KMS-11 (cell line): ENCODE data around the gene AFF4.

Experiments
- H2AFZ ChIP-seq: fragments of 200-600 bp; sonication (generic); 2 replicates; pipeline ENCODE4 v1.6.1; 2016; ENCODE audit warnings: antibody characterized with exemption, mixed run types, low read depth
- H3K27ac ChIP-seq: fragments of 200-600 bp; sonication (generic); 2 replicates; pipeline ENCODE4 v1.6.1; 2016; ENCODE audit warnings: mild to moderate bottlenecking, mixed run types
- H3K27me3 ChIP-seq: fragments of 200-600 bp; sonication (generic); 2 replicates; pipeline ENCODE4 v1.6.1; 2017; ENCODE audit warnings: mild to moderate bottlenecking, low read depth, mixed run types, moderate library complexity; ENCODE audit not compliant: insufficient read depth
- H3K36me3 ChIP-seq: fragments of 200-600 bp; sonication (generic); 2 replicates; pipeline ENCODE4 v1.6.1; 2017; ENCODE audit warnings: mild to moderate bottlenecking, mixed run types; ENCODE audit not compliant: insufficient read depth
- H3K4me1 ChIP-seq: fragments of 200-600 bp; sonication (generic); 2 replicates; pipeline ENCODE4 v1.6.1; 2016; ENCODE audit warnings: mild to moderate bottlenecking, low read depth, mixed run types; ENCODE audit not compliant: poor library complexity, severe bottlenecking
- H3K4me2 ChIP-seq: fragments of 200-600 bp; sonication (generic); 2 replicates; pipeline ENCODE4 v1.7.0; 2016; ENCODE audit warnings: mild to moderate bottlenecking, mixed run types
- H3K4me3 ChIP-seq: fragments of 200-600 bp; sonication (generic); IDR thresholded peaks from 2 replicates; pipeline ENCODE4 v1.6.1; 2017; ENCODE audit warnings: low read depth, low read length, mixed read lengths; ENCODE audit not compliant: insufficient read depth
- H3K79me2 ChIP-seq: fragments of 200-600 bp; sonication (generic); 2 replicates; pipeline ENCODE4 v1.6.1; 2016; ENCODE audit warnings: low read depth, mixed run types; ENCODE audit not compliant: insufficient read depth
- H3K9ac ChIP-seq: fragments of 200-600 bp; sonication (generic); 2 replicates; pipeline ENCODE4 v1.6.1; 2016; ENCODE audit warnings: mild to moderate bottlenecking, mixed run types
- H4K20me1 ChIP-seq: fragments of 200-600 bp; sonication (generic); 2 replicates; pipeline ENCODE4 v1.6.1; 2016; ENCODE audit warnings: mild to moderate bottlenecking, mixed run types; ENCODE audit not compliant: insufficient read depth
- CTCF ChIP-seq: fragments of 200-600 bp; sonication (generic); conservative IDR thresholded peaks from 2 replicates; pipeline ENCODE4 v1.6.1; 2017; ENCODE audit warnings: low read depth, mild to moderate bottlenecking, antibody characterized with exemption, low read length, moderate library complexity, mixed read lengths

AFF4 gene

GRCh38 chr5:132926437-132926836 is 37.0 kb downstream of the AFF4 start:
- Histone ChIP-seq H3K4me1 (no peaks in the 10 kb centered on the region), H3K27ac (no peak overlapping the region), H2AFZ (no peak overlapping the region), H3K79me2 (no peaks in the 10 kb centered on the region), H3K27me3 (no peaks in the 10 kb centered on the region), H3K4me3 (no peak overlapping the region), H4K20me1 (no peaks in the 10 kb centered on the region), H3K4me2 (no peak overlapping the region), H3K36me3 (no peaks in the 10 kb centered on the region), H3K9ac (no peak overlapping the region)
- TF ChIP-seq CTCF: no peak

- Histone ChIP-seq H3K4me3 (no peak overlapping the region), H3K9ac (no peak overlapping the region), H2AFZ (no peak overlapping the region), H3K27ac (no peak overlapping the region), H3K79me2 (no peaks in the 10 kb centered on the region), H3K4me1 (no peaks in the 10 kb centered on the region), H3K4me2 (no peak overlapping the region), H3K27me3 (no peaks in the 10 kb centered on the region), H3K36me3 (no peaks in the 10 kb centered on the region), H4K20me1 (no peaks in the 10 kb centered on the region)
- no peak for TF ChIP-seq CTCF
Measured at GRCh38 chr5:132916086-132916485, 47.3 kb downstream of the AFF4 start.

GRCh38 chr5:132915681-132916080 is 47.8 kb downstream of the AFF4 start:
- no peaks in the 10 kb centered on the region for H3K79me2 ChIP-seq
- H4K20me1 ChIP-seq: no peaks in the 10 kb centered on the region

GRCh38 chr5:132909702-132910101 is 53.7 kb downstream of the AFF4 start:
- H3K27ac ChIP-seq: no peak overlapping the region
- H3K27me3 ChIP-seq: no peaks in the 10 kb centered on the region
- no peaks in the 10 kb centered on the region for H3K4me1 ChIP-seq
- no peak for TF ChIP-seq CTCF
- H3K79me2 ChIP-seq: no peaks in the 10 kb centered on the region
- H3K4me3 ChIP-seq: no peak overlapping the region
- no peaks in the 10 kb centered on the region for H3K36me3 ChIP-seq
- H3K4me2 ChIP-seq: no peak overlapping the region
- H3K9ac ChIP-seq: no peak overlapping the region
- no peak overlapping the region for H2AFZ ChIP-seq
- no peaks in the 10 kb centered on the region for H4K20me1 ChIP-seq

More at GRCh38 chr5:132915681-132916080, 47.8 kb downstream of the AFF4 start:
- no peaks in the 10 kb centered on the region for H3K4me1 ChIP-seq
- H3K9ac ChIP-seq: no peak overlapping the region
- H3K4me3 ChIP-seq: no peak overlapping the region
- no peak for TF ChIP-seq CTCF
- no peak overlapping the region for H3K27ac ChIP-seq
- H3K36me3 ChIP-seq: no peaks in the 10 kb centered on the region
- no peak overlapping the region for H3K4me2 ChIP-seq
- H3K27me3 ChIP-seq: no peaks in the 10 kb centered on the region
- no peak overlapping the region for H2AFZ ChIP-seq
